MM.1S (cell line): ENCODE measurements around the gene SDE2.

Experiments used
- DNase-seq: peaks from one replicate; pipeline ENCODE4 v3.0.0-alpha.2; 2015
- H2AFZ ChIP-seq: fragments of 300-600 bp; sonication (generic); 2 replicates; pipeline ENCODE4 v1.6.0; 2016; ENCODE audit warnings: antibody characterized with exemption, low read length
- H3F3A ChIP-seq: fragments of 300-600 bp; sonication (generic); 2 replicates; pipeline ENCODE4 v1.6.1; 2016; ENCODE audit warnings: mild to moderate bottlenecking, antibody characterized with exemption, low read length, moderate library complexity, mixed read lengths; ENCODE audit not compliant: insufficient read depth
- H3K27ac ChIP-seq: fragments of 300-600 bp; sonication (generic); 2 replicates; pipeline ENCODE4 v1.5.1; 2016; ENCODE audit warnings: mild to moderate bottlenecking, low read length
- H3K27me3 ChIP-seq: fragments of 300-600 bp; sonication (generic); replicated peaks from 2 replicates; pipeline ENCODE4 v1.6.0; 2016; ENCODE audit warnings: low read length; ENCODE audit not compliant: insufficient read depth
- H3K36me3 ChIP-seq: fragments of 300-600 bp; sonication (generic); replicated peaks from 2 replicates; pipeline ENCODE4 v1.6.1; 2016; ENCODE audit warnings: mild to moderate bottlenecking, low read length, mixed read lengths; ENCODE audit not compliant: insufficient read depth
- H3K4me1 ChIP-seq: fragments of 300-600 bp; sonication (generic); 2 replicates; pipeline ENCODE4 v1.6.1; 2016; ENCODE audit warnings: low read length, mixed read lengths
- H3K4me2 ChIP-seq: fragments of 300-600 bp; sonication (generic); 2 replicates; pipeline ENCODE4 v1.6.0; 2016; ENCODE audit warnings: low read depth, low read length
- H3K4me3 ChIP-seq: fragments of 300-600 bp; sonication (generic); 2 replicates; pipeline ENCODE4 v1.5.1; 2016; ENCODE audit warnings: low read length, mixed read lengths
- H3K79me2 ChIP-seq: fragments of 300-600 bp; sonication (generic); 2 replicates; pipeline ENCODE4 v1.6.1; 2016; ENCODE audit warnings: mixed run types, low read length, mixed read lengths
- H3K9ac ChIP-seq: fragments of 300-600 bp; sonication (generic); 2 replicates; pipeline ENCODE4 v1.6.1; 2016; ENCODE audit warnings: low read length, mixed read lengths
- H3K9me2 ChIP-seq: fragments of 300-600 bp; sonication (generic); replicated peaks from 2 replicates; pipeline ENCODE4 v1.6.1; 2016; ENCODE audit warnings: mild to moderate bottlenecking, low read length, mixed read lengths; ENCODE audit not compliant: insufficient read depth
- H3K9me3 ChIP-seq: fragments of 300-600 bp; sonication (generic); replicated peaks from 2 replicates; pipeline ENCODE4 v1.6.1; 2016; ENCODE audit warnings: mild to moderate bottlenecking, low read length, mixed read lengths; ENCODE audit not compliant: insufficient read depth
- H4K20me1 ChIP-seq: fragments of 300-600 bp; sonication (generic); 2 replicates; pipeline ENCODE4 v1.6.1; 2016; ENCODE audit warnings: mild to moderate bottlenecking, low read length, moderate library complexity, mixed read lengths; ENCODE audit not compliant: insufficient read depth
- EZH2 ChIP-seq: fragments of 300-600 bp; sonication (generic); optimal IDR thresholded peaks from 2 replicates; pipeline ENCODE3; 2017; ENCODE audit warnings: low read depth, mild to moderate bottlenecking, antibody characterized with exemption, low read length, mixed read lengths
- EZH2phosphoT487 ChIP-seq: fragments of 300-600 bp; sonication (generic); IDR thresholded peaks from 2 replicates; pipeline ENCODE4 v1.6.1; 2018; ENCODE audit warnings: antibody characterized with exemption, low read length
- TF ChIP-seq, protein P1 (sequence below): fragments of 300-600 bp; sonication (generic); IDR thresholded peaks from 2 replicates; pipeline ENCODE4 v1.5.1; 2016; ENCODE audit warnings: antibody characterized with exemption, low read length, mixed read lengths

The SDE2 gene

DNA sequence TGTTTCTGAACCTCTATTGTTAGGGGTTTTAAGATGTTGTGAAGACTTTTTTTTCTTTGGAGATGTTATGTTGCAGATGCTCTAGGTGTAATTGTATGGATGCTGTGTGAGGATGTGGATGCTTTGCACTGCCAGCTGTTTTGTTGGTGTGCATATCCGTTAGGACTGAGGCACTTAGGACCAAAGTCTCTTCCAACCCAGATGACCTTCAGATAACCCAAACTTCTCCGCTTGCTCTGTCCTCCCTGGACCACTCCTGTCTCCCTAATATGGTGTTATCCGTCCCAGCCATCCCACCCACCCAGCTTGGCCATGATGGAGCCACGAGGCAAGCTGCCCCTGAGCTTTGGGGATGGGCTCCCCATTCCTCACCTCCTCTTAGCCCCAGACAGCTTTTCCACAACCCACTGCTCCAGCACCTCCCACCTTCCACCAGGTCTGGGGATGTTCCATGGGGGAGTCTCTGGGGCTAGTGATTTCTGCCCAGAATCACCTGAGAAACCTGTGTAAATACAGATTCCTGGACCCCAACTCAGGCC is 53.0 kb downstream of the SDE2 start:
- DNase-seq, result no peak
- Histone ChIP-seq H3K4me2 (no peak overlapping the region), H3K4me3 (no peak overlapping the region), H3K9ac (no peak overlapping the region), H3K79me2 (no peaks in the 10 kb centered on the region), H3F3A (peaks cover 34% of the 10 kb centered on the region), H3K27ac (no peak overlapping the region), H2AFZ (no peak overlapping the region), H3K36me3 (no peaks in the 10 kb centered on the region), H3K27me3 (no peaks in the 10 kb centered on the region), H3K9me3 (no peaks in the 10 kb centered on the region), H4K20me1 (no peaks in the 10 kb centered on the region), H3K4me1 (peaks cover 41% of the 10 kb centered on the region), H3K9me2 (no peaks in the 10 kb centered on the region)
- TF ChIP-seq EZH2phosphoT487 (no peak), EZH2 (no peak)
- TF ChIP-seq, protein P1, sequence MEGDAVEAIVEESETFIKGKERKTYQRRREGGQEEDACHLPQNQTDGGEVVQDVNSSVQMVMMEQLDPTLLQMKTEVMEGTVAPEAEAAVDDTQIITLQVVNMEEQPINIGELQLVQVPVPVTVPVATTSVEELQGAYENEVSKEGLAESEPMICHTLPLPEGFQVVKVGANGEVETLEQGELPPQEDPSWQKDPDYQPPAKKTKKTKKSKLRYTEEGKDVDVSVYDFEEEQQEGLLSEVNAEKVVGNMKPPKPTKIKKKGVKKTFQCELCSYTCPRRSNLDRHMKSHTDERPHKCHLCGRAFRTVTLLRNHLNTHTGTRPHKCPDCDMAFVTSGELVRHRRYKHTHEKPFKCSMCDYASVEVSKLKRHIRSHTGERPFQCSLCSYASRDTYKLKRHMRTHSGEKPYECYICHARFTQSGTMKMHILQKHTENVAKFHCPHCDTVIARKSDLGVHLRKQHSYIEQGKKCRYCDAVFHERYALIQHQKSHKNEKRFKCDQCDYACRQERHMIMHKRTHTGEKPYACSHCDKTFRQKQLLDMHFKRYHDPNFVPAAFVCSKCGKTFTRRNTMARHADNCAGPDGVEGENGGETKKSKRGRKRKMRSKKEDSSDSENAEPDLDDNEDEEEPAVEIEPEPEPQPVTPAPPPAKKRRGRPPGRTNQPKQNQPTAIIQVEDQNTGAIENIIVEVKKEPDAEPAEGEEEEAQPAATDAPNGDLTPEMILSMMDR, result no peak

DNA sequence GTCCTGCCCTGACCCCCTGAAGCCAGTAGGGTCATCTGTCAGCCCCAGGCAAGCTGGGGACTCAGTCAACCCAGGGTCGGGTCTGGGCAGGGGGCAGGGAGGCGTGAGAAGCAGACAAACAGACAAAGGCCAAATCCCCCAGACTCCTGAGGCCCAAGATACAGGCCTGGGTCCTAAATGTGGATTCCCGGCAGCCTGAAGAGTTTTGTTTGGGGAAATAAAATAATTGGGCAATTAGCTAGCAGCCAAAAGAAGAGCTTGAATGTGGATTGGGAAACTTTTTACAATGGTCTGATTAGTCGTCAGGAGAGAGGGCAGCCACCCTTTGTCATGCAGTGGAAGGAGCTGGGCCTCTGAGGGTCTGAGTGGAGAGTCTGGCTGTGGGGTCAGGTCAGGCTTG is 53.6 kb downstream of the SDE2 start:
- Histone ChIP-seq H3K4me3 (no peak overlapping the region), H3K27me3 (no peaks in the 10 kb centered on the region), H3K4me2 (no peak overlapping the region; the same call in 1 of the 2 replicates), H3K9ac (no peak overlapping the region), H3K9me3 (no peaks in the 10 kb centered on the region), H3F3A (peaks cover 40% of the 10 kb centered on the region), H3K27ac (no peak overlapping the region), H4K20me1 (no peaks in the 10 kb centered on the region), H2AFZ (no peak overlapping the region), H3K9me2 (no peaks in the 10 kb centered on the region), H3K36me3 (no peaks in the 10 kb centered on the region), H3K79me2 (peaks cover 3% of the 10 kb centered on the region), H3K4me1 (peaks cover 47% of the 10 kb centered on the region)
- DNase-seq, result no peak
- TF ChIP-seq EZH2phosphoT487 (no peak), EZH2 (no peak)
- TF ChIP-seq, protein P1, result no peak

DNA sequence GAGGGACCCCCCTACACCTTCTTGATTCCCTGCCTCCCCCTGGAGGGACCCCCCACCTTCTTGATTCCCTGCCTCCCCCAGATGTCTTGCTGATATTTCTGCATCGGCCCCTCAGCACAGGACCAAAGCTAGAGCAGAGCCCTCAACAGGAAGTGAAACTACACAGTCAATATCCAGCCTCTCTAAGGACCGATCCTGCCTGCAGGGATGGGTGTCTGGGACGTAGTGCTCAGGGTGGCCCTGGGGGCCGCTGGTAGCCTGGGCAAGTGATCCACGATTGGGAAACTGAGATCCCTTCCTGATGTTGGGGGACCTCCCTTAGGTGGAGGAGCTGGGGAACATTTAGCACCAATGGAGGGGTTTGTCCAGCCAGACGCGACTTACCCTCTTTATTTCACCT is 54.2 kb downstream of the SDE2 start:
- H3F3A ChIP-seq, result peaks cover 43% of the 10 kb centered on the region
- no peaks in the 10 kb centered on the region for H3K36me3 ChIP-seq
- H3K9me2 ChIP-seq, result no peaks in the 10 kb centered on the region
- no peak overlapping the region for H3K4me3 ChIP-seq
- H2AFZ ChIP-seq, result peak overlapping the region; percentile 77
- peaks cover 9% of the 10 kb centered on the region for H3K79me2 ChIP-seq
- H3K4me2 ChIP-seq, result peak overlapping the region; percentile 74
- peak; percentile 62 for DNase-seq
- peaks cover 53% of the 10 kb centered on the region for H3K4me1 ChIP-seq
- no peaks in the 10 kb centered on the region for H4K20me1 ChIP-seq
- peak overlapping the region; percentile 87 for H3K27ac ChIP-seq
- H3K9me3 ChIP-seq, result no peaks in the 10 kb centered on the region
- no peak for TF ChIP-seq EZH2phosphoT487
- TF ChIP-seq, protein P1, result no peak
- no peak for TF ChIP-seq EZH2
- H3K27me3 ChIP-seq, result no peaks in the 10 kb centered on the region
- H3K9ac ChIP-seq, result peak overlapping the region; percentile 23; the same call in 1 of the 2 replicates
